NB4 (cell line): Measurements from ENCODE around the gene TEKT5.

Experiments
- DNase-seq: peaks from one replicate; pipeline ENCODE4 v3.0.0; 2010; ENCODE audit warnings: low read depth
- H3K4me3 ChIP-seq: one replicate; pipeline ENCODE4 v1.5.1; 2011; ENCODE audit warnings: mild to moderate bottlenecking, low read depth, low read length, moderate library complexity
- CTCF ChIP-seq: IDR thresholded peaks from one replicate; pipeline ENCODE4 v1.5.1; 2012; ENCODE audit warnings: low read depth, low read length
- MAX ChIP-seq: IDR thresholded peaks from 2 replicates; pipeline ENCODE4 v1.6.1; 2011; ENCODE audit warnings: low read depth, low read length
- MYC ChIP-seq: IDR thresholded peaks from 2 replicates; pipeline ENCODE4 v1.6.1; 2011; ENCODE audit warnings: low read depth, low read length
- POLR2A ChIP-seq: IDR thresholded peaks from 2 replicates; pipeline ENCODE4 v1.6.1; 2011; ENCODE audit warnings: mild to moderate bottlenecking; ENCODE audit not compliant: insufficient read length; ENCODE audit errors: extremely low read depth

Gene TEKT5

GRCh38 chr16:10646581-10647263 is 48.0 kb downstream of the TEKT5 start:
- no peak overlapping the region for H3K4me3 ChIP-seq
- no peak for DNase-seq
- no peak for TF ChIP-seq MYC
- no peak for TF ChIP-seq CTCF
- no peak for TF ChIP-seq MAX
- TF ChIP-seq POLR2A: no peak

- H3K4me3 ChIP-seq: no peak overlapping the region
- no peak for TF ChIP-seq POLR2A
- no peak for TF ChIP-seq CTCF
- TF ChIP-seq MAX: no peak
- TF ChIP-seq MYC: no peak
- DNase-seq: no peak
Measured at GRCh38 chr16:10646228-10646580, 48.5 kb downstream of the TEKT5 start.

- H3K4me3 ChIP-seq: no peak overlapping the region
- DNase-seq: no peak
- TF ChIP-seq MYC (no peak), POLR2A (no peak)
Measured at GRCh38 chr16:10644092-10644491, 50.6 kb downstream of the TEKT5 start.

GRCh38 chr16:10642964-10643363 is 51.8 kb downstream of the TEKT5 start:
- DNase-seq: no peak
- H3K4me3 ChIP-seq: no peak overlapping the region
- no peak for TF ChIP-seq CTCF
- no peak for TF ChIP-seq POLR2A
- no peak for TF ChIP-seq MYC
- TF ChIP-seq MAX: no peak

- no peak for TF ChIP-seq MAX
- no peak for TF ChIP-seq POLR2A
- TF ChIP-seq MYC: no peak
- no peak for DNase-seq
- no peak overlapping the region for H3K4me3 ChIP-seq
Measured at GRCh38 chr16:10641953-10642949, 52.5 kb downstream of the TEKT5 start.

- no peak for TF ChIP-seq CTCF
- TF ChIP-seq POLR2A: no peak
- no peak for TF ChIP-seq MAX
- no peak for TF ChIP-seq MYC
- no peak for DNase-seq
- no peak overlapping the region for H3K4me3 ChIP-seq
Measured at GRCh38 chr16:10641555-10641952, 53.2 kb downstream of the TEKT5 start.
